IMR-90 (cell line): ENCODE measurements around the gene OR51A2.
A peak's percentile ranks its signal among the peaks of the same experiment; 100 is the strongest.

Experiments
- BHLHE40 ChIP-seq: fragments of 150-350 bp; IDR thresholded peaks from 2 replicates; pipeline ENCODE4 v1.6.1; 2016; ENCODE audit warnings: mild to moderate bottlenecking, low read depth, low read length
- CEBPB ChIP-seq: IDR thresholded peaks from 2 replicates; pipeline ENCODE4 v1.6.1; 2012; ENCODE audit warnings: low read depth, low read length, improper control_type of control experiment
- MAZ ChIP-seq: IDR thresholded peaks from 2 replicates; pipeline ENCODE4 v1.6.1; 2012; ENCODE audit warnings: low read depth, mild to moderate bottlenecking, low read length, improper control_type of control experiment, moderate library complexity, borderline replicate concordance
- POLR2A ChIP-seq: IDR thresholded peaks from 2 replicates; pipeline ENCODE4 v1.6.1; 2012; ENCODE audit warnings: mild to moderate bottlenecking, low read depth, low read length
- RAD21 ChIP-seq: IDR thresholded peaks from 2 replicates; pipeline ENCODE4 v1.6.1; 2012; ENCODE audit warnings: low read length, improper control_type of control experiment
- SMC3 ChIP-seq: fragments of 150-350 bp; IDR thresholded peaks from 2 replicates; pipeline ENCODE4 v1.6.1; 2016; ENCODE audit warnings: low read depth, mild to moderate bottlenecking, antibody characterized with exemption, low read length, moderate library complexity
- TF ChIP-seq, protein P1 (sequence below): conservative IDR thresholded peaks from 2 replicates; pipeline ENCODE4 v1.5.1; 2012; ENCODE audit warnings: mild to moderate bottlenecking, low read depth, low read length, improper control_type of control experiment
- TF ChIP-seq, protein P2 (sequence below): fragments of 150-350 bp; IDR thresholded peaks from 2 replicates; pipeline ENCODE4 v1.6.1; 2017; ENCODE audit warnings: mild to moderate bottlenecking, antibody characterized with exemption, low read length, low read depth

DNA sequence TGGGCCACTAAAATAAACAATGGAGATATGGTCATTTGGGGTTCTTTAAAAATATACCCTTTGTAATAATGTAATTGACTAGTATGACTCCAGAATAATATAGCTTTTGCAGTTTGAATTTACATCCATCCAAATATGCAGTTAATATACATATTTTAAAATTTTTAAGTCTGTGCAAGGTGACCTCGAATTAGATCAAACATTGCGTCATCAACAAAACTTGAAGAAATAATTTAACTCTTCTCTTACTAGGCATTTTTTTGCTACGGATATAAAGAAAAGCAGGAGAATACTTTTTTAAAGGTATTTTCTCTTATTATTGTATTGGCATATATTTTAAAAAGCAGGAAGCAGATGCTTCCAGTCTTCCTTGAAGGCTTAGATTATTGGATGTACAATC is 18.8 kb downstream of the OR51A2 start:
- TF ChIP-seq, protein P1, sequence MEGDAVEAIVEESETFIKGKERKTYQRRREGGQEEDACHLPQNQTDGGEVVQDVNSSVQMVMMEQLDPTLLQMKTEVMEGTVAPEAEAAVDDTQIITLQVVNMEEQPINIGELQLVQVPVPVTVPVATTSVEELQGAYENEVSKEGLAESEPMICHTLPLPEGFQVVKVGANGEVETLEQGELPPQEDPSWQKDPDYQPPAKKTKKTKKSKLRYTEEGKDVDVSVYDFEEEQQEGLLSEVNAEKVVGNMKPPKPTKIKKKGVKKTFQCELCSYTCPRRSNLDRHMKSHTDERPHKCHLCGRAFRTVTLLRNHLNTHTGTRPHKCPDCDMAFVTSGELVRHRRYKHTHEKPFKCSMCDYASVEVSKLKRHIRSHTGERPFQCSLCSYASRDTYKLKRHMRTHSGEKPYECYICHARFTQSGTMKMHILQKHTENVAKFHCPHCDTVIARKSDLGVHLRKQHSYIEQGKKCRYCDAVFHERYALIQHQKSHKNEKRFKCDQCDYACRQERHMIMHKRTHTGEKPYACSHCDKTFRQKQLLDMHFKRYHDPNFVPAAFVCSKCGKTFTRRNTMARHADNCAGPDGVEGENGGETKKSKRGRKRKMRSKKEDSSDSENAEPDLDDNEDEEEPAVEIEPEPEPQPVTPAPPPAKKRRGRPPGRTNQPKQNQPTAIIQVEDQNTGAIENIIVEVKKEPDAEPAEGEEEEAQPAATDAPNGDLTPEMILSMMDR: no peak
- TF ChIP-seq, protein P2, sequence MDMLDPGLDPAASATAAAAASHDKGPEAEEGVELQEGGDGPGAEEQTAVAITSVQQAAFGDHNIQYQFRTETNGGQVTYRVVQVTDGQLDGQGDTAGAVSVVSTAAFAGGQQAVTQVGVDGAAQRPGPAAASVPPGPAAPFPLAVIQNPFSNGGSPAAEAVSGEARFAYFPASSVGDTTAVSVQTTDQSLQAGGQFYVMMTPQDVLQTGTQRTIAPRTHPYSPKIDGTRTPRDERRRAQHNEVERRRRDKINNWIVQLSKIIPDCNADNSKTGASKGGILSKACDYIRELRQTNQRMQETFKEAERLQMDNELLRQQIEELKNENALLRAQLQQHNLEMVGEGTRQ: no peak
- no peak for TF ChIP-seq SMC3
- TF ChIP-seq BHLHE40: no peak
- TF ChIP-seq CEBPB: peak; percentile 74
- no peak for TF ChIP-seq POLR2A
- TF ChIP-seq RAD21: no peak
- TF ChIP-seq MAZ: no peak
